HG03575 (cell line): ENCODE measurements around the gene MYOG.

Source experiments
- ATAC-seq: cut with Tn5 transposase; IDR thresholded peaks from one replicate; pipeline ENCODE4 v1.9.1; 2021; ENCODE audit not compliant: unreplicated experiment, insufficient number of reproducible peaks, low FRiP score; ENCODE audit errors: extremely low read depth

The MYOG gene

GRCh38 chr1:203038891-203039608, 46.8 kb downstream of the MYOG start:
- ATAC-seq = no peak

- no peak for ATAC-seq
Measured at GRCh38 chr1:203038217-203038741, 47.5 kb downstream of the MYOG start.

- no peak for ATAC-seq
Measured at GRCh38 chr1:203037509-203038190, 48.2 kb downstream of the MYOG start.

GRCh38 chr1:203036537-203036936, 49.3 kb downstream of the MYOG start:
- ATAC-seq = no peak

GRCh38 chr1:203036135-203036534, 49.7 kb downstream of the MYOG start:
- no peak for ATAC-seq

GRCh38 chr1:203035111-203036000, 50.5 kb downstream of the MYOG start:
- no peak for ATAC-seq

- ATAC-seq = no peak
Measured at GRCh38 chr1:203034422-203035110, 51.2 kb downstream of the MYOG start.

GRCh38 chr1:203033917-203034316, 51.9 kb downstream of the MYOG start:
- no peak for ATAC-seq

GRCh38 chr1:203033287-203033686, 52.5 kb downstream of the MYOG start:
- no peak for ATAC-seq
